Neural progenitor cell (in vitro differentiated cells): ENCODE data around the gene OGDH.

ENCODE experiments used
- CTCF ChIP-seq: fragments of 200-600 bp; sonication (generic); IDR thresholded peaks from 2 replicates; pipeline ENCODE4 v1.5.1; 2017; ENCODE audit warnings: antibody characterized with exemption, mild to moderate bottlenecking
- EZH2 ChIP-seq: fragments of 200-600 bp; sonication (generic); IDR thresholded peaks from 2 replicates; pipeline ENCODE4 v1.6.1; 2017; ENCODE audit warnings: antibody characterized with exemption, mild to moderate bottlenecking, moderate library complexity

- TF ChIP-seq CTCF (no peak), EZH2 (no peak)
These were observed 150.9 kb downstream of the OGDH start for GRCh38 chr7:44757311-44757710.
